A549 (cell line): ENCODE results near the gene KCNH3. TPM values are rescaled to one million over a fixed set of nuclear protein-coding genes. Genes with fewer than 3 reads are reported as not detected.
A peak's percentile ranks its signal among the peaks of the same experiment; 100 is the strongest.
"Not testable (repeated sequence)": the region's sequence is repeated elsewhere in the genome, so short reads cannot be mapped to it uniquely, and the experiment has no call there.

Source experiments
- ATAC-seq, 2 experiments: fragments of 200-7000 bp in 1 of 2; fragments of >200 bp in 1 of 2; cut with Nextera tagmentation in 1 of 2; cut with Tn5 transposase in 1 of 2; 3 replicates each; pipeline versions ENCODE4 v1.8.0 to v1.9.1; 2018 to 2020; ENCODE audit warnings: mild to moderate bottlenecking in 1 of 2, moderate library complexity in 1 of 2
- CTCF ChIA-PET: fragments of 300-600 bp; sonication (Branson Sonifier 250); formaldehyde crosslinking; extraction: SDS; loops from one replicate; lab custom pipeline; 2021; ENCODE audit warnings: antibody characterized with exemption, inconsistent platforms; lab: Yijun Ruan, JAX
- POLR2A ChIA-PET: fragments of 350-600 bp; formaldehyde crosslinking; extraction: SDS; loops from one replicate; lab custom pipeline; 2021; ENCODE audit warnings: antibody characterized with exemption, inconsistent platforms; lab: Yijun Ruan, JAX
- DNase-seq, 2 experiments: peaks; one replicate each; pipeline versions ENCODE4 v3.0.0 to v3.0.0-alpha.2; 2011 to 2016; ENCODE audit warnings: low read depth in 1 of 2, low spot score in 1 of 2
- FAIRE-seq: peaks from 2 replicates; lab custom pipeline; 2011; peaks lifted over from hg19 to GRCh38; lab: Jason Lieb, UNC
- H3K27ac ChIP-seq, 2 experiments: fragments of >200 bp; sonication (Bioruptor Twin); formaldehyde crosslinking; 3 replicates each; pipeline ENCODE4 v1.5.1; 2016 to 2017
- H3K4me1 ChIP-seq: fragments of >200 bp; sonication (Bioruptor Twin); formaldehyde crosslinking; 3 replicates; pipeline ENCODE4 v1.6.1; 2016
- H3K4me2 ChIP-seq: fragments of >200 bp; sonication (Bioruptor Twin); formaldehyde crosslinking; 3 replicates; pipeline ENCODE4 v1.6.1; 2016
- H3K4me3 ChIP-seq: fragments of >200 bp; sonication (Bioruptor Twin); formaldehyde crosslinking; 3 replicates; pipeline ENCODE4 v1.5.1; 2016
- H3K9me3 ChIP-seq: fragments of >200 bp; sonication (Bioruptor Twin); formaldehyde crosslinking; 3 replicates; pipeline ENCODE4 v1.6.1; 2016
- CHD4 ChIP-seq: fragments of 200-600 bp; sonication (generic); IDR thresholded peaks from 2 replicates; pipeline ENCODE4 v1.6.1; 2016; ENCODE audit warnings: antibody characterized with exemption, mild to moderate bottlenecking, borderline replicate concordance
- CTCF ChIP-seq: fragments of >200 bp; sonication (Bioruptor Twin); formaldehyde crosslinking; IDR thresholded peaks from 3 replicates; pipeline ENCODE4 v1.5.1; 2016
- EHMT2 ChIP-seq: fragments of 200-600 bp; sonication (generic); IDR thresholded peaks from 2 replicates; pipeline ENCODE4 v1.6.1; 2016; ENCODE audit warnings: antibody characterized with exemption, low read depth, mild to moderate bottlenecking, moderate library complexity
- ESRRA ChIP-seq: fragments of 150-350 bp; IDR thresholded peaks from 2 replicates; pipeline ENCODE4 v1.6.1; 2014; ENCODE audit warnings: mild to moderate bottlenecking, low read length, borderline replicate concordance
- HMGXB4 ChIP-seq: fragments of 250-450 bp; sonication (Bioruptor Pico); IDR thresholded peaks from 2 replicates; pipeline ENCODE4 v1.5.0; 2021; ENCODE audit warnings: mild to moderate bottlenecking, moderate library complexity, borderline replicate concordance
- HOXB5 ChIP-seq: fragments of 250-450 bp; sonication (Bioruptor Pico); IDR thresholded peaks from 2 replicates; pipeline ENCODE4 v1.5.0; 2020; ENCODE audit warnings: mild to moderate bottlenecking, moderate library complexity
- KDM1A ChIP-seq: fragments of 200-600 bp; sonication (generic); IDR thresholded peaks from 2 replicates; pipeline ENCODE4 v1.6.1; 2016; ENCODE audit warnings: low read depth, mild to moderate bottlenecking
- PBX3 ChIP-seq: IDR thresholded peaks from 2 replicates; pipeline ENCODE4 v1.6.1; 2012
- POLR2AphosphoS2 ChIP-seq: conservative IDR thresholded peaks from 2 replicates; pipeline ENCODE4 v1.6.1; 2012; ENCODE audit warnings: low read length, improper control_type of control experiment, inconsistent platforms
- RAD21 ChIP-seq, 2 experiments: fragments of >200 bp in 1 of 2; sonication (Bioruptor Twin) in 1 of 2; formaldehyde crosslinking in 1 of 2; IDR thresholded peaks in 1 of 2; conservative IDR thresholded peaks in 1 of 2; 2 replicates in 1 of 2; 3 replicates in 1 of 2; pipeline ENCODE4 v1.6.1; 2012 to 2018; ENCODE audit warnings: inconsistent platforms in 1 of 2
- REST ChIP-seq: fragments of 200-600 bp; sonication (generic); IDR thresholded peaks from 2 replicates; pipeline ENCODE4 v1.6.1; 2016; ENCODE audit warnings: antibody characterized with exemption, mild to moderate bottlenecking, moderate library complexity
- ZFP36 ChIP-seq: fragments of 450-650 bp; IDR thresholded peaks from 2 replicates; pipeline ENCODE4 v1.6.1; 2014; ENCODE audit warnings: borderline replicate concordance; ENCODE audit not compliant: partially characterized antibody
- WGBS: methylation state at CpG from one replicate; pipeline ENCODE4 v1.1.6; 2017; ENCODE audit errors: missing lambda C conversion rate; 5-methylcytosine and 5-hydroxymethylcytosine counted together
- polyA plus RNA-seq, 4 experiments: library from polyadenylated mRNA; depleted of rRNA in 3 of 4; stranded (reverse); fragments of >200 nt; fragmentation: RNase III in 1 of 4; extraction: RNeasy Plus Mini Kit Qiagen cat#74134 plus additional on column Dnase treatment in 1 of 4; gene quantifications; 2 replicates in 3 of 4; 3 replicates in 1 of 4; pipeline ENCODE4 v1.2.3, GENCODE V29; 2011 to 2017
- TF ChIP-seq, protein P1 (sequence below): fragments of 450-650 bp; IDR thresholded peaks from 2 replicates; pipeline ENCODE4 v1.6.1; 2014; ENCODE audit warnings: antibody characterized with exemption

KCNH3 gene
- polyA plus RNA-seq, 2 of the 4 experiments (the other 2 are of a cell fraction) = 1.0 to 2.2 TPM

DNA sequence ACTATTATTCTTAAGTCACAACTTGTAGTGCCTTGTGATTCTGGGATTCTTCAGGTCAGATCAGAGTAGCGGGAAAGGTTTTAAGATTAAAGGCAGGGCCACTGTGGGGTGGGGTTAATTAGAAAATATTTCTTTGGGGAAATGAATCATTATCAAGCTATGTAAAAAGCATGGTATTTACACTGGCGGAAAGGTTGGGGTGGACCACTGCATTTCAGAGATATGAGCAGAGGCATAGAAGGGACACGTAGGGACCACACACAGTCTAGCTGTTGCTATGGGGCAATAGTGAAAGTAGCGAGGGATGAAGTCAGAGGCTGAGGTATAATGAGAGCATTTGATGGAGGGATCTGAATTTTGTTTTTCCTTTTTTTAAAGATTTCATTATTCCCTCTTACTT, 31.7 kb upstream of the KCNH3 start (continued):
- TF ChIP-seq RAD21 (conservative IDR thresholded peaks at IDR 0.05 in 1 of 2, IDR thresholded peaks at IDR 0.05 in 1 of 2) = 0 out of 5 replicates have a peak, but pooled peaks of 1 of the 2 experiments have one; percentile 21
- TF ChIP-seq HOXB5 = no peak
- TF ChIP-seq CHD4 = no peak
- TF ChIP-seq ZFP36 = no peak
- no peak for TF ChIP-seq CTCF
- TF ChIP-seq POLR2AphosphoS2 = no peak
- TF ChIP-seq ESRRA = no peak
- TF ChIP-seq, all 56 proteins: peak for 12

DNA sequence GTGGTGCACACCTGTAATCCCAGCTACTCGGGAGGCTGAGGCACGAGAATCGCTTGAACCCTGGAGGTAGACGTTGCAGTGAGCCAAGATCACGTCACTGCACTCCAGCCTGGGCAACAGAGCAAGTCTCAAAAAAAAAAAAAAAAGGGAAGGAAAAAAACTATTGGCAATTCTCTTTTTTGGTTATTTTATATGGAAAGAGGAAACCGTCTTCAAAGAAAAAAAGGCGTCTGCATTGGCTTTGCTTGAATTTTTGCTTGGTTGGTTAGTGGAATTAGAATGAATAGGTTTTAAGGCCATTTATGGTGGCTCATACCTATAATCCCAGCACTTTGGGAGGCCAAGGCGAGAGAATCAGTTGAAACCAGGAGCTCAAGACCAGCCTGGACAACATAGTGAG, 29.1 kb upstream of the KCNH3 start:
- H3K4me1 ChIP-seq = peaks cover 88% of the 10 kb centered on the region
- WGBS = 91% methylated on average over 8 of the region's 8 CpGs

DNA sequence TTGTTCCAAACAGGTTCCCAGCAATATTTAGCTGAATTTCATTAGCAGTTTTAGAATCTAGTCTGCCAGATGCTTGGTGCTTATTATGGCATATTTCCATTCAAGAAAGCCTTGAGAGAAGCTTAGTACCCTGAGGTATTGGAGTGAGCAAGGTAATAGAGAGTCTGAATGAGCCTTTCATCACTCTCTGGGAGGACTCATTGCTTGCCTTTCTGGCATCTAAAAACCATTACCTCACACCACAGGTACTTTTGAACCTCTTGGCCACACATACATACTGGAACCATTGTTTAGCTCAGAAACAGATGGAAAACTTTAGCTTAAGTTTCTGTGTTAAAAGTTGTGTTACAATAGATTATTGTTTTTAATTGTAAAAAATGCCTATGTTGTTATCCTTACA, 27.4 kb upstream of the KCNH3 start:
- ATAC-seq = no peak
- peaks cover 88% of the 10 kb centered on the region for H3K4me1 ChIP-seq
- POLR2A ChIA-PET = interaction anchor here (3.2 kb wide), 1 partner anchor 144 kb away, joined by 21 read pairs; the partner anchor contains the start of gene SPATS2
- TF ChIP-seq HMGXB4 (no peak), EHMT2 (no peak), REST (no peak), PBX3 (no peak), KDM1A (no peak)
- TF ChIP-seq, protein P1, sequence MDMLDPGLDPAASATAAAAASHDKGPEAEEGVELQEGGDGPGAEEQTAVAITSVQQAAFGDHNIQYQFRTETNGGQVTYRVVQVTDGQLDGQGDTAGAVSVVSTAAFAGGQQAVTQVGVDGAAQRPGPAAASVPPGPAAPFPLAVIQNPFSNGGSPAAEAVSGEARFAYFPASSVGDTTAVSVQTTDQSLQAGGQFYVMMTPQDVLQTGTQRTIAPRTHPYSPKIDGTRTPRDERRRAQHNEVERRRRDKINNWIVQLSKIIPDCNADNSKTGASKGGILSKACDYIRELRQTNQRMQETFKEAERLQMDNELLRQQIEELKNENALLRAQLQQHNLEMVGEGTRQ = no peak
- FAIRE-seq = no peak
- no peak for DNase-seq
- peak overlapping the region; percentile 38 for H3K4me2 ChIP-seq
- H3K4me3 ChIP-seq = no peak overlapping the region
- H3K27ac ChIP-seq = peak overlapping the region; percentile 42 to 72
- H3K9me3 ChIP-seq = no peaks in the 10 kb centered on the region
- CTCF ChIA-PET = interaction anchor here (0.6 to 19.2 kb wide), 11 partner anchors 10 to 222 kb away, joined by 3 to 484 read pairs (median 6); partner anchors contain the start of genes DNAJC22 and SPATS2

More for the DNA sequence above, 29.1 kb upstream of the KCNH3 start:
- DNase-seq, H3K4me3 ChIP-seq, FAIRE-seq, ATAC-seq, H3K9me3 ChIP-seq: not testable (repeated sequence)
- ChIA-PET POLR2A (interaction anchor here (0.7 to 3.2 kb wide), 3 partner anchors 38 to 200 kb away, joined by 4 to 21 read pairs (median 7); partner anchors contain the start of gene SPATS2), CTCF (interaction anchor here (0.9 to 19.2 kb wide), 7 partner anchors 9 to 178 kb away, joined by 5 to 484 read pairs (median 14); partner anchors contain the start of genes DNAJC22 and SPATS2)
- peak overlapping the region; percentile 38; the same call in 1 of the 3 replicates for H3K4me2 ChIP-seq
- H3K27ac ChIP-seq = peak overlapping the region; percentile 18 to 83; a peak in 5 of 6 replicates
